ENCODE data around the gene ETS1.

ETS1 gene

GRCh38 chr11:128535468-128536457 is 51.6 kb downstream of the ETS1 start:
- DNase-seq (ENCODE audit: low spot score), result no peak

DNA sequence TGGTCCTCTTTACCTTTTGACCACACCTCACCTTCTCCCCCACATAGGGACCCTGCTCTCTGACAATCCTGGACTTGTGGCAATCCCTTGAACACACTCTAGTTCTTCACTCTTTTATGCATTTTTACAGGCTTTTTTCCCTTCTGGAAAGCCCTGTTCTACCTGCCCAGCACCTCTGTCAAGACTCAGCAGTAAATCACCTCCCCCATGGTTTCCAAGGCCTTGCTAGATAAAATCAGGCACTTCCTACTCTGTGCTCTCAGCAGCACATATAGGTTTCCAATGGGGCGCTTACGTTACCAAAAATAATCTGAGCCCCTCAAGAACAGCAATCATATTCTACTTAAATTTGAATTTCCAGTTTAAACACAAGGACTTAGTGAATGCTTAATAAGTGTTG is 53.9 kb downstream of the ETS1 start:
- DNase-seq (ENCODE audit: low spot score), result no peak

- DNase-seq (ENCODE audit: low spot score), result no peak
These were observed 54.7 kb downstream of the ETS1 start for GRCh38 chr11:128532572-128533091.

DNA sequence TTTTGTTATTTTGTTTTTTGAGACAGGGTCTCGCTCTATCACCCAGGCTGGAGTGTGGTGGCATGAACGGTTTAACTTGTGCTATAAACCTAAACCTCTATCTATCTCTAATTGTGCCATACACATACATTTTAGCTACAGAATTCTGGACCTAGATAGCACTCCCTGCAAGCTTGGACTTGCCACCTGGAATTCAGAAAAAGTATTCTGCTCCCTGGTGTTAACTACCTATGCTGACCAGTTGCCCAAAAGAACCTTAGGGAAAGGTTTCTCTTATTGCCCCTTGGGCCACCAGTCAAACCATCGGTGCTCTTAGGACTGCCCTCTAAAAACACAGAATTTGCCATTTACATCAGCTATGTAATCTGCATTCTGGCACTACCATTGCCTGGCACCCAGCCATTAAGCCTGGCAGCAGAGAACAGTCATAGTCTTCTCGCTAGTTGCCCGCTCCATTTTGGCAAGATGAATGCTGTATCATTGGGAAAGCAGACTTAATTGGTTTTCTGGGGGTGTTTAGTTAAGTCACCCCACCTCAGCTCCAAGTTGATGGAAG is 55.3 kb downstream of the ETS1 start:
- no peak for DNase-seq (ENCODE audit: low spot score)

GRCh38 chr11:128531588-128531987 is 55.8 kb downstream of the ETS1 start:
- DNase-seq (ENCODE audit: low spot score), result no peak

DNA sequence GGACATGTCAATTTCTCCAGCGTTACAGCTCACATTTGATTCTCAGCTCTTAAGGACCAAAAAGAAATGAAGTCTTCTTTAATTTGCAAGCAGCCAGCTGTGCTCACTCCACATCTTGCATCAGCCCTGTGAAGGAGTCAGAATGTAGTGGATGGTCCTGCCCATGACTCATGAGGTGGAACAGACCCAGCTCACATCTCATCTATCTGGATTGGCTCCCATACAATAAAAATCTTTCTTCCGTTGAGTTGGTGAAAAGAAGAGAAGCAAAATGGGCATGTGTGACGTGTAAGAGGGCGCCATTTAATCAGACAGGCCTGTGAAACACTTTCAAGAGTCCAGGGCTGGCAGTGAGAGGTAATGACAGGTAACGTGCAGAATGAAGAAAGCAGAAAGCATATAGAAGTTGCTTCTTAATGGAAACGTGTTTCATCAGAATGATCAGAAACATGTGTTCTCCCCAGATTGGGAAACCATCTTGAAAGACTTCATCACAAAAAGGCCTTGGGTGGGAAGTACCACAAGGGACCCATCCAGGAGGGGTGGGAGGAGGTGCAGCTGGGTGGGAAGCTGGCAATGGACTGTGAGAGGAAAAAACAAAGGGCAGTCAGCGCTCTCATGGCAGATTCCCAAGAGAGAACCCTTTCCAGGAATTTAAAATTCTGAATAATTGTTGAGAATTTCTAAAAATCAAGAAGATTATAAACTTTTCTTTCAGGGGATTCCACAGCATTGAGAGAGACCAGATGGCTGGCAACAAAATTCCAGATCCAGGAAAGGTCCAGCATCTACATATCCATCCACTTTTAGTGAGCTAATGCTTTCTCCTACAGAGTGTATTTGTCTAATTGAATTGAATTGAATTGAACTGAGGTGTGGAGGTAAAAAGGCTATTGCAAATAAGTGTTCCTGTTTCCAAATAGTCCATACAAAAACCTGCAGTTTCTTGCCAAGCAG is 57.0 kb downstream of the ETS1 start:
- DNase-seq (ENCODE audit: low spot score), result no peak

- DNase-seq (ENCODE audit: low spot score), result no peak
These were observed 59.1 kb downstream of the ETS1 start for GRCh38 chr11:128528294-128528693.

DNA sequence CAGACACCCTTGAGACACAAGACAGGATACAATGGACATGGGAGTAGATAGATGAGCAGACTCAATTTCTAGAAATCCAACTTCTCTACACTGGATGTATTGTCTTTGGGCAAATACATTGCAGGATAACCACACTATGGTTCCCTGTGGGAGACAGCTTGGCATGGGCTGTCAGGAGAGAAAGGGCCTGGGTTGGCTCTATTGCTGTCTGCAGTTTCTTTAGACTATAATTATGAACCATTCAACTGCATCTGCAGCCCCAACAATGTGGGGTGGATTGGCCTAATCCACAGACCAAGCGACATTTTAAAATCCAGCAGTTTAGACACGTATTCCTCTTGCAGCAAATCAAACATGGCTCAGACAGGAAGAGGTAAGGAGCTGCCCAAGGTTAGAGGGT is 60.3 kb downstream of the ETS1 start:
- DNase-seq (ENCODE audit: low spot score), result no peak

DNA sequence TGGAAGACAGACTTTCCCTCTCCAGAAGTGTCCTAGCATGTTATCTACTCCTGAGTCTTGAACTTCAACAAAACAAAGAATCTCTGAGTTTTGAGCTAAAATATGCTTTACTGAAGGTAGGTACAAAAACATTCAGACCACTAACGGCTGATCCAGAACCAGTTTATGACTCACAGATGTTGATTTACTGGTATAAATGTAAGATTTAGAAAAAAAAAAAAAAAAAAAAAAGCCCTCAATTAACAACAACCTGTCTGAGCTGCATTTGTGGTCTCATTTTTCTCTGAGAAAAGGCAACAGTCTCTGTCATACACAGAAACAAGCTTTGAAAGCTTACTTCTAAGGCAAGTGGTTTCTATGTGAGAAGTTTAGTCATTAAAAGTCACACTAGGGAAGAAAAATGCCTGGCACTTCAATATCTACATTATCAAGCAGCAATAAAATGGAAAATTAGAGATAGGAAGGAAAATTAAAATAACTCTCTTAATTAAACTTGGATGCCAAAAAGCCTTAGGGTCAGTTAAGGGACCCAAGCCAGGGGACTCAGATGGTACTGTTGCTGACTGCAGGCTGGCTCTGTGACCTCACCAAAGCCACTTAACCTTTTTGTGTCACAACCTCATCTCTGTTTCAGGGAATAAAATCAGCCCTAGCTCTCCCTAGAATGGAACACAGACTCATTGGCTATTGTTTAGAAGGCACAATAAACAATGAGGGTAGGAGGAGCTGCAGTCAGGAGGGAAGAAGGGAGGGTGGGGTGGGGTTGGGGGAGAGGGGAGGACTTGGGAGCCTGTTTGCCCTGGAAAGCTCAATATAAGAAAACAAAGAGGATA is 61.7 kb downstream of the ETS1 start:
- no peak for DNase-seq (ENCODE audit: low spot score)

DNA sequence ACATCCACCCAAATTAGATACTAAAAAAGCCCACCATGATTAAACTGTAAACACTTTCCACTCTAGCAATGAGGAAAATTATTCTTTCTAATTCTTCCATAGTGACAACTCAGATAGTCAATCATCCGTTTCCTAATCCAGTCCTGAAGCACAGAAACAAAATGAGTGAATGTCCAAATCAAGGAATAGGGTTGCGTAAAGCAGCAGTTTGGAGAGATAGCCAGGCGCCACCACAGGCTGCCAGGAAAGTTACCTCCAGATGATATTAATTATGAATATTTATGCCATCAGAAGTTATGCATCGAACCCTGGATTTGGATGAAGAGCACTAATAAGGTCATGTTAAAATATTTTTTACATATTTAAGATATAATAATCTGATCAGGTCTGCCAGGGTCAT is 63.2 kb downstream of the ETS1 start:
- no peak for DNase-seq (ENCODE audit: low spot score)

- DNase-seq (ENCODE audit: low spot score), result no peak
These were observed 63.7 kb downstream of the ETS1 start for GRCh38 chr11:128523641-128524040.

DNA sequence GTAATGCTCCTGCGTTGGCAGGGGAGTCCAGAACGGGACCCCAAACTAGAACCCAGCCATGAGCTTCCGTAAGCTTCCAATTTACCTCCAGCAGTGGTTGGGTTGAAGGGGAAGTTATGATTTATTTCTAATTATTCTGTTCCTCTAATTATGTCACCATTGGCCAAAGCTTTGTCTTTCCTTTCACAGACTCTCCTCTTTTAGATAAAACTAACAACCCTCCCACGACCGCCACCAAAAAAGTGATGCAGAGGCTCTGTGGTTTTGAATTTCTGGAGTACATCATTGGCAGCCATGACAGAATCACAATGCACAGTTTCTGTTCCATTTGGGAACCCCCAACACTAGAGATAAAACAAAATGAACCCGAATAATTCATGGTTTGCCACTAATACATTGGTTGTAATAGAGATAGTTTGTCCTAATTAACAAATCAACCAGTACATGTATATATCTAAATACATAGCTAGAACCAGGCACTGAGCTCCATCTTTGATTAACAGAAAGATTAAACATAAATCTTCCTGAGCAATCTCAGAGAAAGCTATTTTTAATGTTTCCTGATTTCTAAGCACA is 64.3 kb downstream of the ETS1 start:
- DNase-seq (ENCODE audit: low spot score), result no peak

- DNase-seq (ENCODE audit: low spot score), result peak; percentile 29
These were observed 65.1 kb downstream of the ETS1 start for GRCh38 chr11:128522055-128522942.

GRCh38 chr11:128521682-128522054 is 65.7 kb downstream of the ETS1 start:
- no peak for DNase-seq (ENCODE audit: low spot score)

- DNase-seq (ENCODE audit: low spot score), result no peak
These were observed 66.3 kb downstream of the ETS1 start for GRCh38 chr11:128520888-128521681.

- DNase-seq (ENCODE audit: low spot score), result no peak
These were observed 67.0 kb downstream of the ETS1 start for GRCh38 chr11:128520206-128520887.

- DNase-seq (ENCODE audit: low spot score), result no peak
These were observed 68.0 kb downstream of the ETS1 start for GRCh38 chr11:128519338-128519737.

- DNase-seq (ENCODE audit: low spot score), result no peak
These were observed 68.7 kb downstream of the ETS1 start for GRCh38 chr11:128518493-128519207.
